ENCODE data around the gene MCTP1.

- no peak for TF ChIP-seq CTCF (IDR thresholded peaks at IDR 0.05)
- no peak for TF ChIP-seq POLR2AphosphoS5 (IDR thresholded peaks at IDR 0.05)
Observed at GRCh38 chr5:95262933-95263660, 21.8 kb downstream of the MCTP1 start.
